Measurements from ENCODE around the gene ZNF414. TPM values are rescaled to one million over a fixed set of nuclear protein-coding genes. Genes with fewer than 3 reads are reported as not detected.

The ZNF414 gene
- total RNA-seq, 2 experiments from 2014 or later, result 8.7 to 47.5 TPM

DNA sequence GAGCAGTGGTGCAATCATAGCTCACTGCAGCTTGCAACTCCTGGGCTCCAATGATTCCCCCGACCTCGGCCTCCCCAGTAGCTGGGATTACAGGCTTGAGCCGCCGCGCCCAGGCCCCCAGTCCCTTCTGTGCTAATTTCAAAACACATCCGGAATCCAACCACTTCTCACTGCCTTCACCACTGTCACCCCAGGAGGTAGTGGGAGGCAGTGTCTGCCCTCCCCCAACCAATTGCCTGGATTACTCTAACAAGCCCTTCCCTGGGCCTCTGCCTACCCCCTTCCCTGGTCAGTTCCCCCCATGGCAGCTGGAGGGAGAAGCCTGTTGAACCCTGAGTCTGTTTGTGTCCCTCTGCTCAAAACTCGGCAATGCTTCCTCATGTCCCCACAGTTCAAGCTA lies 13.8 kb downstream of the ZNF414 start:
- no peak for DNase-seq (ENCODE audit: low spot score)
- ChIA-PET CTCF (ENCODE audit: unreplicated experiment) (no interaction called here), POLR2A (interaction anchor here (0.6 kb wide), 1 partner anchor 283 kb away, joined by 4 read pairs; no protein-coding TSS in a partner anchor)
- intact Hi-C loops (cut with micrococcal nuclease; ENCODE audit: unreplicated experiment), result no loop called here
- H3K4me1 ChIP-seq (ENCODE audit: insufficient read depth, low read length, poor library complexity, severe bottlenecking), result peaks cover under 1% of the 10 kb centered on the region
- no peak overlapping the region for H3K4me2 ChIP-seq (ENCODE audit: low read length)
- no peaks in the 10 kb centered on the region for H3K9me3 ChIP-seq (ENCODE audit: low read length)
- no peak overlapping the region for H3K4me3 ChIP-seq (ENCODE audit: low read depth, low read length, poor library complexity, severe bottlenecking)
- TF ChIP-seq, protein P1, sequence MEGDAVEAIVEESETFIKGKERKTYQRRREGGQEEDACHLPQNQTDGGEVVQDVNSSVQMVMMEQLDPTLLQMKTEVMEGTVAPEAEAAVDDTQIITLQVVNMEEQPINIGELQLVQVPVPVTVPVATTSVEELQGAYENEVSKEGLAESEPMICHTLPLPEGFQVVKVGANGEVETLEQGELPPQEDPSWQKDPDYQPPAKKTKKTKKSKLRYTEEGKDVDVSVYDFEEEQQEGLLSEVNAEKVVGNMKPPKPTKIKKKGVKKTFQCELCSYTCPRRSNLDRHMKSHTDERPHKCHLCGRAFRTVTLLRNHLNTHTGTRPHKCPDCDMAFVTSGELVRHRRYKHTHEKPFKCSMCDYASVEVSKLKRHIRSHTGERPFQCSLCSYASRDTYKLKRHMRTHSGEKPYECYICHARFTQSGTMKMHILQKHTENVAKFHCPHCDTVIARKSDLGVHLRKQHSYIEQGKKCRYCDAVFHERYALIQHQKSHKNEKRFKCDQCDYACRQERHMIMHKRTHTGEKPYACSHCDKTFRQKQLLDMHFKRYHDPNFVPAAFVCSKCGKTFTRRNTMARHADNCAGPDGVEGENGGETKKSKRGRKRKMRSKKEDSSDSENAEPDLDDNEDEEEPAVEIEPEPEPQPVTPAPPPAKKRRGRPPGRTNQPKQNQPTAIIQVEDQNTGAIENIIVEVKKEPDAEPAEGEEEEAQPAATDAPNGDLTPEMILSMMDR (conservative IDR thresholded peaks at IDR 0.05; ENCODE audit: low read length), result no peak
- TF ChIP-seq EZH2phosphoT487 (IDR thresholded peaks at IDR 0.05; ENCODE audit: borderline replicate concordance, low read depth, low read length), result no peak
- no peak overlapping the region for H2AFZ ChIP-seq (ENCODE audit: low read length)
- no peaks in the 10 kb centered on the region for H3K36me3 ChIP-seq (ENCODE audit: insufficient read depth, low read length)
- H3K9me2 ChIP-seq (ENCODE audit: insufficient read depth, low read length), result no peaks in the 10 kb centered on the region
- no peaks in the 10 kb centered on the region for H3K79me2 ChIP-seq (ENCODE audit: insufficient read depth, low read depth, low read length)
- no peaks in the 10 kb centered on the region for H4K20me1 ChIP-seq (ENCODE audit: insufficient read depth, low read length)
- no peak overlapping the region for H3K27ac ChIP-seq (ENCODE audit: low read depth, low read length, poor library complexity, severe bottlenecking)
- no TSS peak for BruUV-seq (replicated peaks)

DNA sequence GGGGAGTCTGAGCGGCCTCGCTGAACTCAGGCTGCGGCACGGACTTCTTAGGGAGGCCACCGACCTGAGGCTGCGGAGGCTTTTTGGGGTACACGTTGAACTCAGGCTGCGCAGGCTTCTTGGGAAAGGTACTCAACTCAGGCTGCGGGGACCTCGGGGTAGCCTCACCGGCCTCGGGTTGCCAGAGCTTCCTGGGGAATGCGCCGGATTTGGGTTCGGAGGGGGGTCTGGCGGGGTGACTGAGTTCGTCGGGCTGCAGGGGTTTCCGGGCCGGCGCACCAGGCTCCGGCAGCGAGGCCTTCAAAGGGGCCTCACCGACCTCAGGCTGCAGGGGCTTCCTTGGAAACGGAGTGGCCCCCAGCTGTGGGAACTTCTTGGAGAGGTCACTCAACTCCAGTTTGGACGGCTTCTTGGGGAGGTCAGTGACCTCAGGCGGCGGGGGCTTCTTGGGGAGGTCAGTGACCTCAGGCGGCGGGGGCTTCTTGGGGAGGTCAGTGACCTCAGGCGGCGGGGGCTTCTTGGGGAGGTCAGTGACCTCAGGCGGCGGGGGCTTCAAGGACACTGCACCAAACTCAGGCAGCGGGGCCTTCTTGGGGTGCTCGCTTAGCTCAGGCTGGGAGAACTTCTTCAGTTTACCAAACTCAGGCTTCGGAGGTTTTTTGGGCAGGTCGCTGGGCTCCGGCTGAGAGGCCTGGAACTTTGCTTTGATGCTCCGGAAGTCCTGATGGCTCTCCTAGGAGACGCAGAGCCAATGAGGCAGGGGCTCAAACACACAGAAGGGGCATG lies 14.7 kb downstream of the ZNF414 start:
- TF ChIP-seq EZH2phosphoT487 (IDR thresholded peaks at IDR 0.05; ENCODE audit: borderline replicate concordance, low read depth, low read length), result no peak
- TF ChIP-seq, protein P1 (conservative IDR thresholded peaks at IDR 0.05; ENCODE audit: low read length), result no peak
- no TSS peak for BruUV-seq (replicated peaks)
- intact Hi-C loops (cut with micrococcal nuclease; ENCODE audit: unreplicated experiment), result no loop called here

DNA sequence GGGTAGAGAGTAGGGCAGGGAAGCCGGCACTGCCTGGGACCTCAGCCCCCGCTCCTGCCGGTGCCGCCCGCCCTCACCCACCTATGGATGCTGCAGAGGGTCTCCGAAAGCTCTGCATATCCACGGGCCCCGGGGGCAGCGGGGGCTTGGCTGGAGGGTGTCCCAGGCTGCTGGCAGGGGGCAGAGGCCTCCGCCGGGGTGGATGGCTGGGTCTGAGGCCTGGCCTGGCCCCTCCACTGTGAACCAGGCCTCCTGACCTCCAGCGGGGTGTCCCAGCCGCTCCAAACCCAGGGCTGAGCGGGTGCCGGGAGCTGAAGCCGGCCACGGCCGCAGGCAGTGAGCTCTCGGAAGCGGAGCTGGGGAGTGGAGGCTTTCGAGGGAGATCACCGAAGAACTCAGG lies 15.7 kb downstream of the ZNF414 start:
- Histone ChIP-seq H2AFZ (ENCODE audit: low read length) (no peak overlapping the region), H3K27ac (ENCODE audit: low read depth, low read length, poor library complexity, severe bottlenecking) (no peak overlapping the region), H4K20me1 (ENCODE audit: insufficient read depth, low read length) (no peaks in the 10 kb centered on the region), H3K4me1 (ENCODE audit: insufficient read depth, low read length, poor library complexity, severe bottlenecking) (peaks cover 13% of the 10 kb centered on the region), H3K4me2 (ENCODE audit: low read length) (no peak overlapping the region), H3K9me3 (ENCODE audit: low read length) (no peaks in the 10 kb centered on the region), H3K36me3 (ENCODE audit: insufficient read depth, low read length) (no peaks in the 10 kb centered on the region), H3K79me2 (ENCODE audit: insufficient read depth, low read depth, low read length) (no peaks in the 10 kb centered on the region), H3K4me3 (ENCODE audit: low read depth, low read length, poor library complexity, severe bottlenecking) (no peak overlapping the region), H3K9me2 (ENCODE audit: insufficient read depth, low read length) (no peaks in the 10 kb centered on the region)
- intact Hi-C loops (cut with micrococcal nuclease; ENCODE audit: unreplicated experiment), result no loop called here
- no peak for DNase-seq (ENCODE audit: low spot score)
- TF ChIP-seq, protein P1 (conservative IDR thresholded peaks at IDR 0.05; ENCODE audit: low read length), result no peak
- TF ChIP-seq EZH2phosphoT487 (IDR thresholded peaks at IDR 0.05; ENCODE audit: borderline replicate concordance, low read depth, low read length), result no peak
- no TSS peak for BruUV-seq (replicated peaks)
- CTCF ChIA-PET (ENCODE audit: unreplicated experiment), result interaction anchor here (0.6 kb wide), 1 partner anchor 16 kb away, joined by 3 read pairs; no protein-coding TSS in a partner anchor
- POLR2A ChIA-PET, result no interaction called here

More for the DNA sequence above, 14.7 kb downstream of the ZNF414 start:
- H4K20me1 ChIP-seq (ENCODE audit: insufficient read depth, low read length), result no peaks in the 10 kb centered on the region
- no peak for DNase-seq (ENCODE audit: low spot score)
- ChIA-PET CTCF (ENCODE audit: unreplicated experiment) (no interaction called here), POLR2A (no interaction called here)
- H3K9me3 ChIP-seq (ENCODE audit: low read length), result no peaks in the 10 kb centered on the region
- H3K79me2 ChIP-seq (ENCODE audit: insufficient read depth, low read depth, low read length), result no peaks in the 10 kb centered on the region
- H2AFZ ChIP-seq (ENCODE audit: low read length), result no peak overlapping the region
- no peaks in the 10 kb centered on the region for H3K9me2 ChIP-seq (ENCODE audit: insufficient read depth, low read length)
- H3K4me2 ChIP-seq (ENCODE audit: low read length), result no peak overlapping the region
- H3K27ac ChIP-seq (ENCODE audit: low read depth, low read length, poor library complexity, severe bottlenecking), result no peak overlapping the region
- no peak overlapping the region for H3K4me3 ChIP-seq (ENCODE audit: low read depth, low read length, poor library complexity, severe bottlenecking)
- H3K36me3 ChIP-seq (ENCODE audit: insufficient read depth, low read length), result no peaks in the 10 kb centered on the region
- H3K4me1 ChIP-seq (ENCODE audit: insufficient read depth, low read length, poor library complexity, severe bottlenecking), result peaks cover 7% of the 10 kb centered on the region

Data from OCI-LY7 (cell line).